GM19240 (cell line): ENCODE results near the gene RTN4R.
"Not testable (repeated sequence)": the region's sequence is repeated elsewhere in the genome, so short reads cannot be mapped to it uniquely, and the experiment has no call there.

Experiments
- DNase-seq: peaks from one replicate; pipeline ENCODE4 v3.0.0; 2011; ENCODE audit warnings: low spot score; ENCODE audit not compliant: insufficient read length

The RTN4R gene

DNA sequence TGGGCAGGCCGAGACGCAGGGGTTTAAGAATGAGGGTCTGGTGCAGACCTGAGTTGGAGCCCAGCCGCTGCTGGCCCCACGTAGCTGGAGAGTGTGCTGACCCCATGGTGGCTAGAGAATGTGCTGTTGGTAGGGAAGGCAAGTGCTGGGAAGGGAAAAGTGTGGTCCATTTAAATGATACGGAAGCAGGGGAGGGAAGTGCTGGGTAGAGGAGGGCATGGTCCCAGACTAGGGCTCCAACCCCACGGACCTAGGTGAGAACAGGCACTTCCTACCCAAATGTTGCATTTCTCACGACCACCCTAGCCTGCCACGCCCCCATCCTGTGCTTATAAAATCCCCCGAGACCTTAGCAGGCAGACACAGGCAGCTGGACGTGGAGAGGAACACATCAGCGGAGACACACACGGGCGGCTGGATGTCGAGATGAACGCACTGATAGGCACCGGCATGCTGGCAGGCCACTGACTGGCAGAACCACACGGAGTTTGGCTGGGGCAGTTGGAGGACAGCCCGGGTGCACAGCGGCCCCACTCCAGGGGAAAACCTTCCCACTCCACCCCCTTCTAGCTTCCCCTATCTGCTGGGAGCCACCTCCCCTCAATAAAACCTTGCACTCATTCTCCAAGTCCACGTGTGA is 18.8 kb upstream of the RTN4R start:
- DNase-seq: not testable (repeated sequence)

DNA sequence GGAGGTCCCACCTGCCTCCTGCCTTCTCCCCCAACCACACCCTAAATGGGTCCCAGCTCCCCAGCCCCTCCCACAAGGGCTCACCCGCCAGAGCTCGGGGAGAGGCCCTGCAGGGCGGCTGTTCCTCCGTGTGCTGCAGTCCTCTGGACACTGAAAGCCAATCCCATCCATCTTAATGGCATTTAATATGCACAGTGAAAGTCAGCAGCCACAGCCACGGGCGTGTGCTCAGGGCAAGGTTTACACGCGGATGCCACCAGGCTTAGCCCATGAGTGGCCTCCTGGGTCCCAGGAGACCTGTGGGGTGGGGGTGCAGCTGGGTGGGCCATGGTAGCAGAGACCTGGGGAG is 18.2 kb upstream of the RTN4R start:
- not testable (repeated sequence) for DNase-seq

DNA sequence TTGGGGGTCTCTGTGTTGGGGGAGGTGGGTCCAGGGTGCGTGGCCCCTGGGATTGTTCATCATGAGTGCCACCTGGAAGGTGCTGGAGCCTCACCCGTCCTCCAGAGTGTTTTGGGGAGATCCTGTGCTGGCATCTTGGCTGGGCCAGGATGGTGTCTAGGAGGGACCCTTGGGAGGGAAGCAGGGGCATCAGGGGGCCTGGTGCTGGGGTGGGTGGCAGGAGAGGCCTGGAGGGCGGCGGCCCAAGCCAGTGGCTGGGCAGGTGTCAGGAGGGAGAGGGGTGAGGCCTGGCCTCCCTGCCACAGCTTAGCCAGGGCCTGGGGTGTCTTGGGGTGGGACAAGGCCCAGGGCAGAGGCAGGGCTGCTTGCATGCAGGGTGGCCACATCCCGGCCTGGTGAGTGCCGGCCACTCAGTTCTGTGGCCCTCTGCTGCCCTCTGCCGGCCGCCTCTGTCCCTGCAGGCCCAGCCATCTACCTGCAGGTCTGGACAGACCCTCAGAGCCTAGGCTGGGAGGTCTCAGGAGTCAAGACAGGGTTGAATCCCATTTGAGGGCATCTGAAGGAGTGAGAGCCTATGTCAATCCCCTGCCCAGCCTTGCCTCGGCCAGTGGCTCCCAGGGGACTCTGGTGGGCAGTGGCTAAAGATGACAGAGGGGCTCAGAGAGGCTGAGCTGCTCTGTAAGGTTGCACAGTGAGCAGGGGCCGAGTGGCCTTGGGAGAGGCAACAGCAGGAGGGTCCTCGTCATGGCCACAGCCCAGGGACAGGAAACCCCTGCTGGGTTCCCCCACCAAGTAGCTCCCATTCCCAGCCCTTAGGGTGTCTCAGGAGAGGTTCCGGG is 17.6 kb upstream of the RTN4R start:
- DNase-seq: peak; percentile 57

DNA sequence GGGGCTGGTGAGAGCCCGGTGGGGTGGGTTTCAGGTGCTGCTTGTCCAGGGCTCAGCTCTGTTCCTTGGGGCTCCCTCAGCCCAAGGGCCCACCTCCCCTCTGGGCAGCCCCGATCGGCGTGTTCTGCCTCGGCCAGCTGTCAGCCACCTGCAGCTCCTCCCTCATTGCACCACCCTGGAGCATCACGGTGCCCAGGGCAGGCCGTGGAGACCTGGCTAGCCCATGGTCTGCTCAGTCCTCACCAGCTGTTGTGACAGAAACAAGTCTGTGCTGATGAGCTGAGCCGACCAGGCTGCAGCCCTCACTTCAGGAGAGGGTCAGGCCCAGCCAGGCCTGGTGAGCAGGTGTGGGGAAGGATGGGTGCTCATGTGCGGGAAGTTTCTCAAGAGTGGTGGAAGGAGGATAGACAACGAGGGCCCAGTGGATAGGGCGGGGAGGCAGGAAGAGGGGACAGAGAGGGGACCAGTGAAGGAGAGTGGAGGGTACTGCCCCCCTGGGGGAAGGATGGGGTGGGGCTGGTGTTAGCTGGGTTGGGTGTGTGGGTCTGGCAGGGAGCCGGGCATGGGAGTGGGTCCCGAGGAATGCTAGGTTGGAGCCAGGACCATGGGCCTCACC is 16.5 kb upstream of the RTN4R start:
- DNase-seq: no peak

DNA sequence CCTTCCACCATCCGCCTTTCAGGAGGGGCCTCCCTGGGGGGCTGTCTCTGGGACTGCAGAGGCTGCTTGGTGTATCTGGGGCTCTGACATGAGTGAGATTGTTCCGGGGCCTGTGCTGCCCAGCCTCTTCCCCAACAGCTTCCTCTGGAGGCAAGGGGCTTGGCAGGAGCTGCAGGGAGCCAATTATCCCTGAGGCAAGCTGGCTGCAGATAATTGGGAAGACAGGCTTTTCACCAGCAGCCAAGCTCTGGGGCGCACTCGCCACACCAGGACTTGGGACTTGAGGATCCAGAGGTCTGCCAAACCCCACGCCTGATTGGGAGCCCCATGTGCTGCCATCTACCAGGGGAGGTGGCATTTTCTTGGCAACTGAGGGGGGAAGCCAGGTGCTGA is 15.6 kb upstream of the RTN4R start:
- no peak for DNase-seq

DNA sequence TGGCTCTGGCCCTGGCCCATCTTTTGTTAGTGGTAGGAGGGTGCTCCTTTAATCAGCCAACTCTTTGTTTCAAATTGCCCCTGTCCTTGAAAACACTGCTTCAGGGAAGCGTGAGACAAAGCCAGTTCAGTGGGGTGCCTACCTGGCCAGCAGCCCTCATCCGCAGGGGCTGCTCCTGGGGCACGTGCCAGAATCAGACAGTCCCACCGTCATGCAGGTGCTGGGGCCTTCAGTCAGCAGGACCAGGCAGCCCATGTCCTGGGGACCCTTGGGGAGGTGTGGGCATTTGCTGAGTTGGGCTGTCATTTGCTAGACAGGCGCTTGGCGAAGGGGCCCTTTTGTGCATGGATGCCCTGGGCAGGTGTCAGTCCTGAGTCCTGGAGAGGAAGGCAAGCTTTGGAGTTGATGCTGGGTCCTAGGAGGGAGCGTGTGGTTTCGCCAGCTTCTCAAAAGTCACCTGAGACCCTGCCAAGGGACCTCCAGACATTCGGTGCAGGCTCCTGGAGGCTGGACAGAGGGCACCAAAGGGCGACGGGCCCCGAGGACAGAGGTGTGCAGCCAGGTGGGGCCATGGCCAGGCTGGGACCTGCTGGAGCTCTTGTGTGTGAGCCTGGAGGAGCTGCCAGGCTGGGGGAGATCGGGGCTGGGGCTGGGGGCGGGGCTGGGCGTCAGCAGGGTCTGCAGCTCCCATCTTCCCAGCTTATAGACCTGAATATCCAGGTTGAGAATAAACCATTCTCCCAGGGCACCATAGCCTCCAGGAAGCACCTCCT is 15.0 kb upstream of the RTN4R start:
- DNase-seq: no peak

DNA sequence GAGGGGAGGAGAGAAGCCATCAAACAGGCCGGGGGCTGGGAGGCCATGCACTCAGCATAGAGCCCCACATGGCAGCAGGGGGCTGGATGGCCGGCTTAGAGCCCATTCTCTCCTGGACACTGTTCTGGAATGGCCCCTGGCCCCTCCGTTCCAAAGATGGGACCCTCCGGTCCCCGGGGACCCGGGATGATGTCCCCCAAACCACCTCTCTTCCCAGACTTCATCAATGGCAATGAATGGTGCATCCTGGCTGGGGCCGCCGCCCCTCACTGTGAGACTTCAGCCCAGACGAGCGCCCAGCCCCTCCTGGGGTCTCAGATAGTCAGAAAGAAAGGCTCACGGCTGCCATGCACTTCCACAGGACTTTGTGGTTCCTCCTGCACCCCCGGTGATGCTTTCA is 13.8 kb upstream of the RTN4R start:
- DNase-seq: no peak

DNA sequence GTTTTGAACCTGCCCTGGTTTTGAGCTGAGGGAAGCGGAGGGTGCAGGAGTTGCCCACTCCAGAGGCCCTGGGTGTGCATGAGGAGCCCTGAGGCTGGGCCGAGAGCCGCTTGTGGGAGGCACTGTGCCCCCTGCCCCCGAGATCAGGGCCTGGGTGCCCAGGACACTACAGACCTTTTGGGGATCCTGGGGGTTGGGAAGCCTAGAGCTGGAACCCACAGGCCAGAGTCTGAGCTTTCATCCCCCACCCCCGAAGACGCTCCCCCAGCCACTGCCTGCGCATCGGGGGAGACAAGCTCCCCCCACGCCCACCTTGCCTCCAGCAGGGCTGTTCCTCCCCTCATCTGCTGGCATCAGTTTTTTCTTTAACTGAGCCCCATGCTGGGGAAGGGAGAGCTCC is 13.4 kb upstream of the RTN4R start:
- DNase-seq: not testable (repeated sequence)

DNA sequence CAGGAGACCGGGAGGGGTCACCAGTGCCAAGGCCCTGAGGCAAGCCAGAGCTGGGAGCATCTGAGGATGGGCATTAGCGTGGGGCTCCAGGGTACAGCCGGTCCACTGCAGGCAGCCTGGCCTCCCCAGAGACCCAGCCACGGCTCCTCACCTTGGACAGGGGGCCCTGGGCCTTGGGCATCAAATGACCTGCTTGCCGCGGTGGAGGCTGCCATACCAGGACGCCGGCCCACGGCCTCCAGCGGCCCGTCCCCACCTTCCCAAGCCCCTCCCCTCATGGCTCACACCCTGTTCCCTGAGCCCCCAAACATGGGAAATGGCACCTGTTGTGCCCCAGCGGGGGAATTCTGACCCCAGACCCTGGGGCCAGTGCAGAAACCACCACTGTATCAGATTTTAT is 12.7 kb upstream of the RTN4R start:
- DNase-seq: no peak

DNA sequence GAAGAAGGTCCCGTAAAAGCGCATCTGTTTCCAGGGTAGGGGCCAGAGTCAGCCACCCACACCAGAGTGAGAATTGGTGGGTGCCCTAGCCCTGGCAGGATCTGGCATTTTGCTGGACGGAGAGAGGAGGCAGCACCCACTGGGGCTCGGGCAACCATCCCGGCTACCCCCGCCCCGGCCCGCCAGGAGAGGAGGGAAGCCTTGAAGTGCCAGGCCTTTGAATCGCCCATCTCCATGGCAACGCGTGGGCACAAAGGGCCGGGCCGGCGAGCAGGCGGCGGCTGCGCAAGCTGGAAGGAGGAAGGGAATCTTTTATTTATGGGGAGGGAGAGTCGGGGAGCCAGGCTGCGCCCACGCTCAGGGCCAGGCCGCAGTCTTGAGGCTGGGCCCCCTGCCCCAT is 12.0 kb upstream of the RTN4R start:
- DNase-seq: not testable (repeated sequence)

DNA sequence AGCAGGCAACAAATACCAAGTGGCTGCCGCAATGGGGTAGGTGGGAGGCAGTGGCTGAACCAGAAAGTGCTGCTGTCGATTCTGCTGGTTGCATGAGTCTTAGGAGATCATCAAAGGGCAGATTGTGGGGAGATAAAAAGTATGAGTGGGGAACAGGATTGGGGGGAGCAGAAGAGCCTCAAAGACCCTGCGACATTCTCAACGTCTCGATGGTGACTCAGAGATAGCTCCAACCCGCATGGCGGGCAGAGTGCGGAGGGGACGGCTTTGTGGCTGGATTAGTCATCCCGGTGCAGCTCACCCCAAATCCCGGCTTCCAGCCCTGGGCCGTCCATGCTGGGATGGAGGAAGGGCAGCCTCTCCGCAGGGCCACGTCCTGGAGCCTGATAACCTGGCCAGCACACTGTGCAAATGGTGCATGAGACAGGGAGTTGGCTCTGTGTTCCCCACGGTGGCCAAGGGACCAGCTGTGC is 11.6 kb upstream of the RTN4R start:
- no peak for DNase-seq

DNA sequence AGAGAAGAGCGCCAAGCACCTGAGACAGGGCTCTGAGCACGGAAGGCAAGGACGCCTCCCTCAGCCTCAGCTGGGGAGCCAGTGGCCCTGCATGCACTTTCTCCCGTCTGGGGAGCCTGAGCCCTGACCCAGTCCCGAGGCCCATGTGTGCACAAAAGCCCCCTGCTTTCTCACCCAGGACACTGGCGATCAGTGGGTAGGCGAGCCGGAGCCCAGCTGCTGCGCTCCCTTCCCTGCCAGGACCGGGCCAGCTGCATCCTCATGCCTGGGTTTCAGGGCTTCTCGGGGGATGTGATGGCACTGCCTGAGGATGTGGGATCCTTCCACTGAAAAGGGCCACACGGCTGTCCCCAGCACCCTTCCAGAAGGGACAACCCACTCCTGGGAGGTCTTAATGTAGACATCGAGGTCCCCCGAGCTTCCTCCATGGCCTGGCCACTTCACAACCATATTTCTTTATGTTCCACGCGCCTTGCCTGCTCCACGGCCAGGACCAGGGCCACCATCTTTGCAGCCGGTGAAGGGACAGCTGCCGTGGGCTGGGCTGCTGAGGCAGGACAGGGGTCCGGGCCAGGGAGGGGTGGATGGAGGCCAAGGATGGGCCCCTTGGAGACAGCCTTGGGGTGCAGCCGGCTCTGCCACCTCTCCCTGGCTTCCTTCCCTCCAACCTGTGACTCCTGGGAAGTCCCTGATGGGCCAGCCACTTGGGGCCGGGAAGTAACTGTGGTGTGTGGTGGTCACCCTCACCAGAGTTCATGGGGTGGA is 10.8 kb upstream of the RTN4R start:
- not testable (repeated sequence) for DNase-seq

DNA sequence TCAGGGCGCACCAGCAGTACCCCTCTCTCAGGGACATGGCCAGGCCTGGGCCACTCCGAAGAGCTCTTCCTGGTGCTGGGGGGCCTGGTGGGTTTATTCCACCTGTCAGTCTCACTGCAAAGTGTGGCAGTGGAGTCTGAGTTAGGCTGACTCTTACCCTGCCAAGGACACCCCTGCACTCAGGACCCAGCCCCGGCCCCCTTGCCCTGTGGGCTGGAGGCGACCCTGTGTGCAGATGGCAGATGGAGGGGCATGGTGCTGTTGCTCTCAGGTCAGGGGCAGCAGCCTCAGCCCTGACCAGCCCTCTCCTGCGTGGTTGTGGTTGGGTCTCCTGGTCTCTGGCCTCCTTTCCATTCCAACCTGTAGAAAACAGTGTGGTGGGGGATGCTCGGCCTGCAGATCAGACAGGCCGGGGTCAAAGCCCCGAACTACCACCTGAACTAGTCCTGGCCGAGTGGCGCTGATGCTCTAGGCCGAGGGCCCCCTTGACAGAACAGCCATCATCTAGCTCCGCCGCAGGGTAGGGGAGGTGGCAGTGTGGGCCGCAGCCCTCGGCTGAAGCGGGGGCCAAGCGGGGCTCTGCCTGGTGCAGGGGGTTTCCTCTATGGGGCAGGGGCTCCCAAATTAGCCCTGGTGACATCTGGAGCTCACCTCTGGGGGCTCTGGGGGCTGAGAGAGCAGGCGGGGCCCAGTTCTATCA is 10.0 kb upstream of the RTN4R start:
- DNase-seq: not testable (repeated sequence)

DNA sequence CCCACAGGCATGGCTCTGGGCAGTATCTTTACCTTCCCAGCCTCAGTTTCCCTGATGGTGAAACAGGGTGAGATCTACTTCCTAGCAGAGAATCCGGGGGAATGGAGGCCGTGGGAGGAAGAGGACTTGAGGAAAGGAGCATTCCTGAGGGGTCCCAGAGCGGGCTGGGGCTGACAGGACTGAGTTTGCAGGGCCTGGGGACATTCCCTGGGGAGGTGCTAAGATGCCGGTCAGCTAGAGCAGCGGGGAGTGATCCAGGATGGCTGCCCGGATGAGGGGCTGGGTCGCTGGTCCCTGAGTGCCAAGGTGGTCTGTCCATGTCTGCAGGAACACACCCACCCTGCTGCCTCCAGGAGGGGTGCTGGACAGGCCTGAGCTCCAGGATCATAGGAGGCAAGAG is 8.3 kb upstream of the RTN4R start:
- no peak for DNase-seq

DNA sequence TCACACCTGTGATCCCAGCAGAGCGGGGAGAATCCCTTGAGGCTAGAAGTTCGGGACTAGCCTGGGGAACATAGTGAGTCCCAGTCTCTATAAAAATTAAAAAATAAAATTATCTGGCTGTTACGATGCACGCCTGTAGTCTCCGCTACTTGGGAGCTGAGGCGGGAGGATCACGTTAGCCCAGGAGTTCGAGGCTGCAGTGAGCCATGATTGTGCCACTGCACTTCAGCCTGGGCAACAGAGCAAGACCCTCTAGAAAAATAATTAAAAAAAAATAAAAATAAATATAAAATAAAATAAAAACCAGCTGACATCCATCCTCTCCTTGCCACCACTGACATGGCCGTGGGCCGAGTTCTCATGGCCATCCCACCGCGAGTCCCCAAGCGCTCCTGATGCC is 7.7 kb upstream of the RTN4R start:
- DNase-seq: no peak

DNA sequence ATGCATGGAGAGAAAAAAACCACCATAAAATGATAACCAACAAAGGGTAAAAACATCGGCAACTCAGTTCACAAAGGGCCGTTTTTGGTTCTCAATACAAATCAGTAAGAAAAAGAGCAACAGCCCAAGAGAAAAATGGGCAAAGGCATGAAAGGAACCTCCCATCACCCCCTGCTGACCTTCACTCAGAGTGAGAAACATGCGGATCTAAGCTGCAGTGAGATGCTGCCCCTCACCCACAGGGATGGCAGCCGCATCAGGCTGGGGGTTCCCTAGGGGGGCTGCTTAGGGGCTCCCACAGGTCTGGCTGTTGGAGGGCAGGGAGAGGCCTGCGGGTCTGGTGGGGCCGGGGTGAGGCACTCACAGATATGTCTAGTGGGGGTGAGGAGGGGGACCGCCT is 7.2 kb upstream of the RTN4R start:
- DNase-seq: not testable (repeated sequence)

DNA sequence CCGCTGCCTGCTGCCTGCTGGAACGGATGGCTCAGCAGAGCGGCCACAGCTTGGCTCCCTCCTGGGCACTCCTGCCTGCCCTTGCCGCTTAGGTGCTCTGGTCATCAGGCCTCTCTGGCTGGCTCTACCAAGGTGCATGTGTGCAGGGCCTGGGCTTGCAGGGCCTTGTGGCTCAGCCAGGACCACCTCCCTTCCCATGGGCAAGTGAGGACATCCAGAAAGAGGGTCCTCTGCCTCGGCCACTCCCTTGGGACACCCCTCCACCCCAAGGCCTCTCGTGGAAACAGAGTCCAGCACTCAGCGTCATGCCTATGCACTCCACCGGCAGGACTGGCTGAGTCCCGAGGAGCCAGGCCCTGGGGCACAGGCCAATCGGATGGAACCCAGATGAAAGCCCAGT is 6.3 kb upstream of the RTN4R start:
- DNase-seq: not testable (repeated sequence)

DNA sequence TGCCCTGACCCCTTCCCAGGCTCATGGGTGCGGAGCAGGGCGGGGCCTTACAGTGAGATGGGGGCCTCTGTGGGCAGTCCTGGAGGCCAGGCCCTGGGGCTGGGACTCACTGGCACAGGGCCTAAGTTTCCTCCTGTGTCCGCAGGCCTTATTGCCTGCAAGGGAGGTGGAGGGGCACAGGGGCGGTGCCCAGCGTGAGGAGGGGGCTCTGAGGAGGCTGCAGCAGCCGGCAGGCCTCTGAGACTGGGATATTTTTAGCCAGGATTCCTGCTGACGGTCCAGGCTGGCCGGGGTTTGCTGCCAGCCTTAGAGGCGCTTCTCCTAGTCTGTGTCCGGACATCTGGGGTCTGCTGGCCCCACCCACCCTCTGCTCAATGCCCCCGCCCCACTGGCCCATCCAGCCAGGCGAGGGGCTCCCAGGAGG is 5.7 kb upstream of the RTN4R start:
- no peak for DNase-seq

DNA sequence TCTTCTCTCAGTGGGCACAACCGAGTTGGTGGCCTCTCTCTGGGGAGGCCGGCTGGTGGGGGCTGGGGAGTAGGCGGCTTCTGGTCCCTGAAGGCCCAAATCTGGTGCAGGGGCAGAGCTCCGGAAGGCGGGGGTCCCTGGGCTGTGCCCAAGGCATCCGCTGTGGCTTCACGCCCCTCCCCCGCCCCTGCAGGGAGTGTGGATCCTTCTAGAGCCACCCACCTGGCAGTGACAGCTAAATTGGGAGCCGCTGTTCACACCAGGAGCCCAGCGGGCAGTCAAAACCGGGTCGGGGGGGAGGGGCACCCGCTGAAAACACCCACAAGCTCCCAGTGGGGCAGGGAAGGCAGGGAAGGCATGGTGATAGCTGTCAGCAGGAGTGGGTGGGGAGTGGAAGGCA is 4.6 kb upstream of the RTN4R start:
- no peak for DNase-seq

DNA sequence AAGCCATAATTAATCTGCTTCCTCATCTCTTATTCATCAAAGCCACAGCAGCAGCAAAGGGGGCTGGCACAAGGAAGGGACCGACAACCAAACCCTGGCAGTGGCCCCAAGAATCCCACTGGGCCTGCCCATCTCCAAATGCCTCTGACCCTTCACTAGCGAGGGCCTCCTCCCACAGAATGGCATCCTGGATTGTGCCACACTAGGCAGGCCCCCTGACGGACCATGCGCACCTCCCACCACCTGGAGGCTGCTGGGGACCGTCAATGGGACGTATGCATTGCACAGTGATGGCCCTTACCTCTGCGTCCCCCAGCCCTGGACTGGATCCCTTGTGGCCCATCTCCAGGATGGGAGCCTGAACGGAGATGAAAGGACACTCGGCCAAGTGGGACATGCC is 4.1 kb upstream of the RTN4R start:
- no peak for DNase-seq
